Activated CD8-positive, alpha-beta memory T cell treated with anti-CD3 and anti-CD28 coated beads for 4 hours (primary cell): Measurements from ENCODE around the gene C12orf75.
"Not testable (repeated sequence)": the region's sequence is repeated elsewhere in the genome, so short reads cannot be mapped to it uniquely, and the experiment has no call there.

ENCODE experiments used
- DNase-seq, 2 donors: peaks; one replicate each; pipeline ENCODE4 v3.0.0-alpha.2; 2020; ENCODE audit warnings: low read depth in 2 of 2

C12orf75 gene

DNA sequence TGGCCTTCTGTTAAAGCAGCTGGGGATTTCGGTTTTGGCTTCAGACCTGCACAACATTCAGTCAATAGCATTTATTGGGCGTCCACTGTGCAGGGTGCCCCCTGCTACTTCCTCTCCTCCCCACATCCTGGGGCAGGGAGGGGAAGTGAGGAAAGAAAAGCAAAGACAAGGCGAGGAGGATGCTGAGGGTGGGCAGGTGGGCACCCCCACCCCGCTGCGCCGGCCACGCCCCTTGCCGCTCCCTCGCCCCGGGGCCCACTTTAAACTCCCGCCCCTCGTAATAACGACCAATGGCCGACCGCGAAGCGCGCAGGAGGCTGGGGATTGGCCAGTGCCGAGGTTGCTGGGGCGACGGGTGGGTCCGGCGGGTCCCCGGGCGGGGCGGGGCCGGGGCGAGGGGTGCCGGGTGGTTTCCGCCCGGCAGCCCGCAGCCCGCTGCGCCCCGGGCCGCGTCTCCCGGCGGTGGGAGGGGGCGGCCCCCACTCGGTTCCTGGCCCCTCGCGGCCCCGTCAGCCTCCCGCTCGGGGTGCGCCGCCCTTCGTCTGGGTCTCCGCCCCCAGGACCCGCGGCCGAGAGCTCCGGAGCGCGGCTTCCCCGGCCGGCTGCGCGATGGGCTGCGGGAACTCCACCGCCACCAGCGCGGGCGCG, at the start of gene C12orf75:
C12orf75 (plus strand) TSS at position 409 of the 648 bp plus-strand sequence; CDS start at position 610, 201 bp downstream.
- peak; percentile 68 to 69 for DNase-seq

DNA sequence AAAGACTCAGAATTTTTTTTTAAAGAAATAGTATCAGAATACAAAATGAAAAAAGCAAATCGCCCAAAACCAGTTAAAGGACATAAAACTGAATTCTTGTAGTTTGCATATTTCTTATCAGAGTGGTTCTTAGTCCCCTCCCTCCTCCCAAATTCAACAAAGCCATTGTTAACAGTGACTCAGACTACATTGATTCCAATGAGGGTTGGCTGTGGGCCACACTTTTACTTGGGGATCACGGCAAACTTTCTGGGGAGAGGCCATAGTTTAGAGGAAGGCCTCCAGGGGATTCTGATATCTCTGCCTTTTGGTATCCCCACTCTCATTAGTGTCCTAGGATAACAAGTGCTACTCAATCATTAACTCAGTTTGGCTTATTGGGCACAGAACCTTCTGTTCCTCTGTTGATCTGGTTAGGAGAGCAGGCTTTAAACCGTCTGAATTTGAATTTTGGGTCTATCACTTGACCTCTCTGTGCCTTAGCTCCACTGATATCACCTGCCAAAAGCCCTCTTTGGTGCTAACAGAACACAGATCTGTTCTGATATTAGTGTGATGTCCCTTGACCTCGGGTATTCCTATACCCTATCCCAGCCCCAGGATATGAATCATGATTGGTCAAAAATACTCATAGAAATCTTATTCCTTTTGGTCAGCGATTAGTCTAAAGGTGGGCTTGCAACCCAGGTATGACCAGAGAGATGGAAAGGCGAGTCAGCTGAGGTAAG, 49.4 kb upstream of the C12orf75 start:
- DNase-seq = no peak

- DNase-seq = no peak
Measured at GRCh38 chr12:105281694-105282049, 48.8 kb upstream of the C12orf75 start.

- DNase-seq = no peak
Measured at GRCh38 chr12:105285378-105285777, 45.1 kb upstream of the C12orf75 start.

GRCh38 chr12:105287408-105287807, 43.1 kb upstream of the C12orf75 start:
- no peak for DNase-seq

GRCh38 chr12:105288311-105288996, 42.0 kb upstream of the C12orf75 start:
- DNase-seq = no peak

DNA sequence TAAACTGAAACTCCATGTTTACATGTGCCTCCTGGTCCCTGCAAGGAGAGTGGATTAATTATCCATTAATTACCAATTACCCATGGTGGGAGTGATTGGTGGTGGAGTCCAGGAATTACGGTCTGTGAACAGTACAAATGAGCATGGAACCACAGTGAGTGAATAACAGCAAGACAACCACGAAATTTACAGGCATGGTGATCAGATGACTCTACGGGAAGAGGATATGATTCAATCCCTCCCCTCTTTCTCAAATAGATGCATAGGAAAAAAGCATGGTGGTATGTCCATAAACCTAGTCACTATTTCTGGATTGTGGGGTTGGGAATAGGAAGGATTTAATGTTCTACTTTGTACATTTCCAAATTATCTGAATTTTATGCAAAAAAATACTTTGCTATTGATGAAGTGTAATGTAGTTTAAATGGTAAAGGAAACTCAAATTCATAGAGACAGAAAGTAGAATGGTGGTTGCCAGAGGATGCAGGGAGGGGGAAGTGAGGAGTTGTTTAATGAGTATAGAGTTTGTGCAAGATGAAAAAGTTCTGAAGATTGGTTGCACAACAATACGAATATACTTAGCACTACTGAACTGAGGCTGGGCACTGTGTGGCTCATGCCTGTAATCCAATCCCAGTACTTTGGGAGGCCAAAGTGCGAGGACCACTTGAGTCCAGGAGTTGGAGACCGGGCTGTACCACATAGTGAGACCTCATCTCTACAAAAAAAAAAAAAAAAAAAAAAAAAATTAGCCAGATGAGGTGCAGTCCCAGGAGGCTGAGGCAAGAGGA, 41.2 kb upstream of the C12orf75 start:
- no peak for DNase-seq

- DNase-seq = no peak
Measured at GRCh38 chr12:105291531-105291930, 39.0 kb upstream of the C12orf75 start.

DNA sequence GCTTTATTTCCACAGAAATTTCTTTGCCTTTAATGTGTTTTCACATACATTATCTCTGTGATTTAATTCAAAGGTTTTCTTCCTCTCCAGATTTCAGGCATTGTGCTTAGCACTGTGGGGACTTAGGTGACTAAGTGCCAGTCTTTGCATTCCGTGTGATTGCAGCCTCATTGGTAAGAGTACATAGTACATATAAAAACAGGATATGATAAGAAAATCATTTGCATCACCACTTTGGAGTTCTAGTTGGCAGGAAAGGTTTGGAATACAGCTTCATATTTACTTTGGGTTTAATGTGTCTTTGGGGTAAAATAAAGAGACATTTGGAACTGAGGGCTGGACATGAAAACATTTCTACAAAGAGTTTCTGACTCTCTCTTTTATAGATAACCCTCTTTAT, 37.8 kb upstream of the C12orf75 start:
- DNase-seq = no peak

DNA sequence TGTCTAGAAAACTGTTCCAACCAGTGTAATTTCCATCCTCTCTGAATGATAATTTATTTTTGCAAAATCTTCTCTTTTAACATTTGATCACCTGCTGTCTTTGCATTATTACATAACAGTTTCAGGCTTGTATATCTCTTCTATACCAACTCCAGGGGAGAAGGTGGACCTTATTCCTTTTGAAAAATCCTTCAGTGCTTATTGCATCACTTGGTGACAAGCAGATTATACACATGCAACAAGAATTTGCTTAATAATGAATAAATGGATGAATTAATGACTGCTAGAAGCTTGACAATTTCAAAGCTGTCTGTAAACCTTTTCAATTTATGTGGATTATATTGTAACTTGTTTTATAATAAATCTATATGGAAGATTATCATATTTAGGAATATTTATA, 37.3 kb upstream of the C12orf75 start:
- DNase-seq = no peak

GRCh38 chr12:105294161-105294560, 36.3 kb upstream of the C12orf75 start:
- DNase-seq = no peak

- no peak for DNase-seq
Measured at GRCh38 chr12:105294886-105295479, 35.5 kb upstream of the C12orf75 start.

DNA sequence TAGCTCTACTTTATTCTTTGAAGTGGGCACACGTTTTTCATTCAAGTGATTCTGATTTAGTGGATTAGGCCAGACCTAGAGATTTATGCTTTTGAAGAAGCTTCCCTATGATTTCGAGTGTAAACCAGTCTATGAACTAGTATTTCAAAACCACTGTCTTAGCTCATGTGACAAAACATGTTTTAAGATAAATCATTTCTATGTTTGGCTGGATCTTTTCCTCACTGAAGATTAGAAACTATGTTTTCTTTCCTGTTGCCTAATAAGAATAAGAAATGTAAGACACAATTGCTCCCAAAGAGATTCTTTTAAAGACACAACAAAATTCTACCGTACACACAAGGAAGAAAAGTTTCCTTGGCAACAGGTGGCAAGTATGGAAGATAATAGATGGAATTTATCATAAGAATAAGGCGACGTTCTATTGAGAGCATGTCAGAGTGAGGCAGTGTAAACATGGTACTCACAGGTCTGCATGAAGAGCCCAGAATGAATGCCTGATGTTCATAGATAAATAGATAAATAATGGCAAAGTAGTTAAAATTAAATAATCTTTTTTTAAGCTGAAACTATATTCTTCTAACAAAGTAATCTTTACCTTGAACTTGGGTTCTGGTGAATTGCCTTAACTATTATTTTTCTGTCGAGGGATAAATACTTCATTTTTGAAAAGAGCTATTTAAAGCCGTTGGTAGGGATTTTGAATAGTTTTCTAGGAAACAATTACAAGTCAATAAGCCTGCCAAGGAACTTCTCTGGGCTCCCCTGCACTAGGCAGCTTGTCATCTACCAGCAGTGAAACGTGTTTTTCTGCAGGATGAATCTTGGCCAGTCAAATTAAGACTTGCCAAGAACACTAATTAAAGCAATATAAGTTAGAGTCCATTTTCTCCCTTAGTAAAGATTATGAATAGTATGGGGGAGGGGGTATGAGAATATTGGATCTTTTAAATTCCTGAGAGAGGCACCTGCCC, 34.1 kb upstream of the C12orf75 start:
- no peak for DNase-seq

GRCh38 chr12:105300883-105301282, 29.6 kb upstream of the C12orf75 start:
- DNase-seq = no peak

- DNase-seq = no peak
Measured at GRCh38 chr12:105301696-105302095, 28.8 kb upstream of the C12orf75 start.

- not testable (repeated sequence) for DNase-seq
Measured at GRCh38 chr12:105302986-105303385, 27.5 kb upstream of the C12orf75 start.

DNA sequence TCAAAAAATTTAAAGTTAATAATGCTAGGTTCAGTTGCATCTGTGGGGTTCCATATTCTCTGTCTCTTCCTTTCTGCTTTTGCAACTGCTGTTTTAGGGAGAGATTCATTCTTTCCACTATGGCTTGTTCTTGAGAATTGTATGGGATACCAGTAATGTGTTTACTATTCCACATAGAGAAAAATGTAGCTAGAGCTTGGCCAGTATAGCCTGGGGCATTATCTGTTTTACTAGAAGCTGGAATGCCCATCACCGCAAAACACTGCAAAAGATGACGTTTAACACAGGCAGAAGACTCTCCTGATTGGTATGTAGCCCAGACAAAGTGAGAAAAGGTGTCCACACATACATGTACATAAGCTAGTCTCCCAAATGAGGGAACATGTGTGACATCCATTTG, 25.9 kb upstream of the C12orf75 start:
- DNase-seq = not testable (repeated sequence)

DNA sequence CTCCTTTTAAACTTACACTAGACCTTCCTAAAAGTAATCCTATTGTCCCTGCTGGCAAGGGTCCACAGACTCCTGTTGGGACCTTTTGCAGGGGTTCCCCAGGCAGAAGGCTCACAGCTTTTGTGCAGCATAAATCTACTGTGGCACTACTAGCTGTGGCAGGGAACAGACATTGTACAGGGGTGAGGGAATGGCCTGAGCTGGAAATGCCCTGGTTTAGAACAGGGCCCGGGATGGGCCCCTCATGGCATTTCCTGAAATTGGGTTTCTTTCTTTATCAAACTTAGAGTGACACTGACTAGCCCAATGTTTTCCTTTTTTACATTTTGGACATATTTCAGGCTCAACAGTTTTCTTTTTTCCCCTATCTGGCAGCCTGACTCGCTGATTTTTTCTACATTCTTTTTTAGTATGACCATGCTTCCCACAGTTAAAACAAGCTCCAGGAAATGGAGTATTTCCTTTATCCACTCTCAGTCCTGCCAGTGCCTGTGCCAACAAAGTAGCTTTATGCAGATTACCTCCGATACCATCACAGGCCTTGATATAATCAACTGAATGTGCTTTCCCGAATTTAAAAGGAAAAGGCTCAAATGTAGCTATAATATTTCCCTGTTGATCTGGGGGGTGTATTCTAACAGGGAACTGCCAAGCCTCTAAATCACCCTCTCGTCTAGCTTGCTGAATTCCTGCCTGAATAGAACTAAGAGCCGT, 22.7 kb upstream of the C12orf75 start:
- not testable (repeated sequence) for DNase-seq

GRCh38 chr12:105308839-105309238, 21.7 kb upstream of the C12orf75 start:
- DNase-seq = not testable (repeated sequence)

DNA sequence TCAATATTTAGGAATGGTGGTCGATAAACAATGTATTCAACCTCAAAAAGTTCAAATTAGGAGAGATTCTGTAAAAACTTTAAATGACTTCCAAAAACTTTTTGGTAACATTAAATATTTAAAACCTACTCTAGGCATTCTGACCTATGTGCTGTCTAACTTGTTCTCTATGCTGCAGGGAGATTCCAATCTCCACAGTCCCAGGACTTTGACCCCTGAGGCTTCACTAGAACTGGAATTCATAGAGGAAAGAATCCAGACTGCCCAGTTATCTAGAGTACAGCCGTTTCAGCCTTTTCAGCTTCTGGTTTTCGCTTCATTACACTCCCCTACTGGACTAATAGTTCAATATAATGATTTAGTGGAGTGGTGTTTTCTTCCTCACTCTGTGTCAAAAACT, 21.1 kb upstream of the C12orf75 start:
- not testable (repeated sequence) for DNase-seq
